SU-DHL-6 (cell line): ENCODE data around the gene MYL3.

Source experiments
- CTCF ChIP-seq: fragments of 200-600 bp; sonication (generic); IDR thresholded peaks from one replicate; pipeline ENCODE4 v1.5.1; 2017; ENCODE audit warnings: antibody characterized with exemption, mild to moderate bottlenecking, low read length, moderate library complexity; ENCODE audit not compliant: insufficient read depth, poor library complexity, severe bottlenecking
- EZH2phosphoT487 ChIP-seq: fragments of 200-600 bp; sonication (generic), shearing (Covaris generic); conservative IDR thresholded peaks from 2 replicates; pipeline ENCODE4 v1.6.1; 2018; ENCODE audit warnings: mild to moderate bottlenecking, antibody characterized with exemption, low read length, moderate library complexity, mixed read lengths

GRCh38 chr3:46904303-46905212 lies 41.3 kb upstream of the MYL3 start:
- no peak for TF ChIP-seq CTCF
- TF ChIP-seq EZH2phosphoT487 = no peak
